MM.1S (cell line): ENCODE results near the gene PITX3.

Source experiments
- EZH2 ChIP-seq: fragments of 300-600 bp; sonication (generic); optimal IDR thresholded peaks from 2 replicates; pipeline ENCODE3; 2017; ENCODE audit warnings: low read depth, mild to moderate bottlenecking, antibody characterized with exemption, low read length, mixed read lengths
- EZH2phosphoT487 ChIP-seq: fragments of 300-600 bp; sonication (generic); IDR thresholded peaks from 2 replicates; pipeline ENCODE4 v1.6.1; 2018; ENCODE audit warnings: antibody characterized with exemption, low read length
- TF ChIP-seq, protein P1 (sequence below): fragments of 300-600 bp; sonication (generic); IDR thresholded peaks from 2 replicates; pipeline ENCODE4 v1.5.1; 2016; ENCODE audit warnings: antibody characterized with exemption, low read length, mixed read lengths

DNA sequence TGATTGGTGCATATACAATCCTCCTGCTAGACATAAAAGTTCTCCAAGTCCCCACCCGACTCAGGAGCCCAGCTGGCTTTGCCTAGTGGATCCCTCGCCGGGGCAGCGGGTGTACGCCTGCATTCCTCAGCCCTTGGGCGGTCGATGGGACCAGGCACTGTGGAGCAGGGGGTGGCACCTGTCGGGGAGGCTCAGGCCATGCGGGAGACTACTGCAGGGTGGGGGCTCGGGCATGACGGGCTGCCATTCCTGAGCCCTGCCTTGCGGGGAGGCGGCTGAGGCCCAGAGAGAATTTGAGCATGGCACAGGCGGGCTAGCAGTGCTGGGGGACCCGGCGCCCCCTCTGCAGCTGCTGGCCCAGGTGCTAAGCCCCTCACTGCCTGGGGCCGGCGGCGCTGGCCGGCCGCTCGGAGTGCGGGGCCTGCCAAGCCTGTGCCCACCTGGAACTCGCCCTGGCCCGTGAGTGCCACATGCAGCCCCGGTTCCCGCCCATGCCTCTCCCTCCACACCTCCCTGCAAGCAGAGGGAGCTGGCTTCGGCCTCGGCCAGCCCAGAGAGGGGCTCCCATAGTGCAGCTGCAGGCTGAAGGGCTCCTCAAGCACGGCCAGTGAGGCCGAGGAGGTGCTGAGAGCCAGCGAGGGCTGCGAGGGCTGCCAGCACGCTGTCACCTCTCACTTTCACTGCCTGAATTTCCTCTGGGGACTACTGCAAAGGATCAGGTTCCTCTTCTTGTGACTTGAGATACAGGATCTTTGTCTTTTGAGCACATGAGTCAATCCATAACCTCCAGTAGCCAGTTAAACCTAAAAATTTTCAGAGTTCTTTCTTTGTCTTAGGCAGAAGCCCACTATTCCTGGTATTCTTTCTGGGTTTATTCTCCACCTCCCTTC lies 40.3 kb downstream of the PITX3 start:
- TF ChIP-seq EZH2phosphoT487, result no peak
- TF ChIP-seq, protein P1, sequence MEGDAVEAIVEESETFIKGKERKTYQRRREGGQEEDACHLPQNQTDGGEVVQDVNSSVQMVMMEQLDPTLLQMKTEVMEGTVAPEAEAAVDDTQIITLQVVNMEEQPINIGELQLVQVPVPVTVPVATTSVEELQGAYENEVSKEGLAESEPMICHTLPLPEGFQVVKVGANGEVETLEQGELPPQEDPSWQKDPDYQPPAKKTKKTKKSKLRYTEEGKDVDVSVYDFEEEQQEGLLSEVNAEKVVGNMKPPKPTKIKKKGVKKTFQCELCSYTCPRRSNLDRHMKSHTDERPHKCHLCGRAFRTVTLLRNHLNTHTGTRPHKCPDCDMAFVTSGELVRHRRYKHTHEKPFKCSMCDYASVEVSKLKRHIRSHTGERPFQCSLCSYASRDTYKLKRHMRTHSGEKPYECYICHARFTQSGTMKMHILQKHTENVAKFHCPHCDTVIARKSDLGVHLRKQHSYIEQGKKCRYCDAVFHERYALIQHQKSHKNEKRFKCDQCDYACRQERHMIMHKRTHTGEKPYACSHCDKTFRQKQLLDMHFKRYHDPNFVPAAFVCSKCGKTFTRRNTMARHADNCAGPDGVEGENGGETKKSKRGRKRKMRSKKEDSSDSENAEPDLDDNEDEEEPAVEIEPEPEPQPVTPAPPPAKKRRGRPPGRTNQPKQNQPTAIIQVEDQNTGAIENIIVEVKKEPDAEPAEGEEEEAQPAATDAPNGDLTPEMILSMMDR, result no peak
- TF ChIP-seq EZH2, result no peak
